ENCODE results near the gene KLHL9. TPM values are rescaled to one million over a fixed set of nuclear protein-coding genes. Genes with fewer than 3 reads are reported as not detected.

The KLHL9 gene
- total RNA-seq, 6 experiments from 2014 or later = 25.7 to 32.2 (median 29.9) TPM

- DNase-seq = no peak
- H3K9me3 Mint-ChIP-seq = no peaks in the 10 kb centered on the region
- H3K4me3 Mint-ChIP-seq = no peak overlapping the region
- no peak overlapping the region for H3K27ac Mint-ChIP-seq
- no peaks in the 10 kb centered on the region for H3K27me3 Mint-ChIP-seq (ENCODE audit: insufficient read depth)
- H3K36me3 Mint-ChIP-seq (ENCODE audit: low read depth) = peaks cover 13% of the 10 kb centered on the region
- H3K4me1 Mint-ChIP-seq (ENCODE audit: low read depth) = peaks cover 27% of the 10 kb centered on the region
- no peak for TF ChIP-seq CTCF (IDR thresholded peaks at IDR 0.05)
Measured at GRCh38 chr9:21322911-21323461, 12.2 kb downstream of the KLHL9 start.

GRCh38 chr9:21320465-21320864, 14.7 kb downstream of the KLHL9 start:
- no peak for DNase-seq
- peaks cover 12% of the 10 kb centered on the region for H3K4me1 Mint-ChIP-seq (ENCODE audit: low read depth)
- H3K27me3 Mint-ChIP-seq (ENCODE audit: insufficient read depth) = no peaks in the 10 kb centered on the region; the same call in 1 of the 2 replicates
- H3K9me3 Mint-ChIP-seq = no peaks in the 10 kb centered on the region
- peaks cover 13% of the 10 kb centered on the region for H3K36me3 Mint-ChIP-seq (ENCODE audit: low read depth)
- no peak overlapping the region for H3K27ac Mint-ChIP-seq
- no peak overlapping the region for H3K4me3 Mint-ChIP-seq
- TF ChIP-seq CTCF (IDR thresholded peaks at IDR 0.05) = no peak

GRCh38 chr9:21317956-21318923, 17.0 kb downstream of the KLHL9 start:
- peak; percentile 47 for DNase-seq
- H3K36me3 Mint-ChIP-seq (ENCODE audit: low read depth) = 0 out of 2 replicates have a peak, but pooled peaks cover 2% of the 10 kb centered on the region
- no peak overlapping the region for H3K4me3 Mint-ChIP-seq
- peak; percentile 86 for TF ChIP-seq CTCF (IDR thresholded peaks at IDR 0.05)
- peaks cover 12% of the 10 kb centered on the region for H3K4me1 Mint-ChIP-seq (ENCODE audit: low read depth)
- H3K9me3 Mint-ChIP-seq = no peaks in the 10 kb centered on the region
- peaks cover 2% of the 10 kb centered on the region; the same call in 1 of the 2 replicates for H3K27me3 Mint-ChIP-seq (ENCODE audit: insufficient read depth)
- H3K27ac Mint-ChIP-seq = no peak overlapping the region

GRCh38 chr9:21316860-21317259, 18.3 kb downstream of the KLHL9 start:
- Mint-ChIP-seq H3K4me3 (no peak overlapping the region), H3K27me3 (ENCODE audit: insufficient read depth) (peaks cover 2% of the 10 kb centered on the region; the same call in 1 of the 2 replicates), H3K9me3 (no peaks in the 10 kb centered on the region), H3K27ac (no peak overlapping the region), H3K36me3 (ENCODE audit: low read depth) (no peaks in the 10 kb centered on the region), H3K4me1 (ENCODE audit: low read depth) (peaks cover 12% of the 10 kb centered on the region)
- TF ChIP-seq CTCF (IDR thresholded peaks at IDR 0.05) = no peak
- no peak for DNase-seq

- Mint-ChIP-seq H3K27me3 (ENCODE audit: insufficient read depth) (peaks cover 2% of the 10 kb centered on the region; the same call in 1 of the 2 replicates), H3K4me3 (no peak overlapping the region), H3K27ac (no peak overlapping the region), H3K9me3 (peaks cover 4% of the 10 kb centered on the region; the same call in 1 of the 2 replicates), H3K4me1 (ENCODE audit: low read depth) (peaks cover 12% of the 10 kb centered on the region), H3K36me3 (ENCODE audit: low read depth) (no peaks in the 10 kb centered on the region)
- DNase-seq = no peak
- no peak for TF ChIP-seq CTCF (IDR thresholded peaks at IDR 0.05)
Measured at GRCh38 chr9:21316032-21316842, 19.0 kb downstream of the KLHL9 start.

All from HFFc6 (cell line).